Bone marrow (tissue), 2 donors: Measurements from ENCODE around the gene CDK6.

Experiments
- DNase-seq, 2 donors: peaks; one replicate each; lab custom pipeline; 2025; lab: John Stamatoyannopoulos, UW

CDK6 gene

DNA sequence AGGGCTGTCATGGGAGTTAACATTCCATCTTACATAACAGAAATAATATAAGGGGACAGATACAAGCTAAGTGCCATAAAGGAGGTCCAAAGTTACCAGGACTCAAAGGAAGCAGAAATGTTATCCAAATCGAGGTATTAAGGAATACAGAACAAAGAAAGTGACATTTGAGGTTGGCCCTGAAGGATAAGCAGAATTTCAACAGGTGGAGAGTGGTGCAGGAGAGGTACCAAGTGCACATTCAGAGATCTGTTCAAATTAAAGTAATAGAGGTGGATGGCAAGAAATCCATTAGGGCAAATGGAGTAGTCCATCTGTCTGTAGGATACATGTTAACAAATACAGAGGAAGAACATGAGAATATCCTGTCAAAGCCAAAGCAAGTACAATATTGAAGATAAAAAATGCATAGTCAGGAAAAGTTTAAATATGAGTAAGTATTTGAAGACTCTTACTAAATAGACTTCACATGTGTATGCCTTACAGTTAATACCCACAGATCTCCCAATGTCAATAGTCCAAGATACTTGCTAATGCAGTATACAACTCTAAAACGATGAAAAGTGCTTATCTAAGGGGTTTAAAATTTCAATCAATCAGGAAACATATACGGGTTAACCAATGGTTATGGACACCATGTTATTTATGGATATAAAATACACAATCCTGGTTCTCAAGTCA is 10.0 kb downstream of the CDK6 start:
- no peak for DNase-seq

DNA sequence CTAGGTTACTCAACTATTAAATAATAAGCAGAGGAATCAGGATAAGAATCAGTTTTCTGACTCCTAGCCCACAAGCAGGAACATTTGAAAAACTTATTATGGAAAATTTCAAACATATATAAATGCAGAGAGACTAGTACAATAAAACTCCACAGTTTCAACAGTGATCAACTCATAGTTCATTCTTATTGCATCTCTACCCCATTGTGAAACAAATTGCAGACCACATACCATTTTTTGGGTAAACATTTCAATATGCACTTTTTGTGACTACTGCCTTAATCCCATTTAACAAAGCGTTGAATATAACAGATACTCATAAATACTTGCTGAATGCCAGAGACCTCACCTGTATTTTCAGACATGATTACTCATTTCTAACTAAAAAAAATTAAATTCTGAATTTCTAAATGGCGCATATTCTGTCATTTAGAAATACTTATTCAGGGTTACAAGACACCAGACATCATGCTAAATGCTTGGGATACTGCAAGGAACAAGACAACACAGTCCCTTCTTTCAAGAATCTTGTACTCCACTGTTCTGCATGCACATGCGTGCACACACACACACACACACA is 11.4 kb downstream of the CDK6 start:
- no peak for DNase-seq

DNA sequence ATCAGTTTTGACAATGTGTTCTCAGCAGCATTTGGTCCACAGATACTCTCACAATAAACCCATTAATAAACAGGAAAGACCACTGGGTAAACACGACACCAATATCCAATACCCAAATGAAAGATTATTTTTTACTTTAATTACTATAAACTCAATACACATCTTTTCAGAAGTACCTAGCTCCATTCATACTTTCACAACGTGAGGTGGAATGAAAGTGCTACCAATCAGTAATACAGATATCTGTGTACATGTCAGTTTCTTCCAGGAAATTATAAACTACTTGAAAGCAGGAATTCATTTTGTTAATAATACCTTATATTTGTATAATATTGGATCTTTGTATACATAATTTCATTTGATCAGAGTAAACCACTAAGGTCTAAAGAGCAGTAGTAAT is 11.9 kb downstream of the CDK6 start:
- DNase-seq: no peak

DNA sequence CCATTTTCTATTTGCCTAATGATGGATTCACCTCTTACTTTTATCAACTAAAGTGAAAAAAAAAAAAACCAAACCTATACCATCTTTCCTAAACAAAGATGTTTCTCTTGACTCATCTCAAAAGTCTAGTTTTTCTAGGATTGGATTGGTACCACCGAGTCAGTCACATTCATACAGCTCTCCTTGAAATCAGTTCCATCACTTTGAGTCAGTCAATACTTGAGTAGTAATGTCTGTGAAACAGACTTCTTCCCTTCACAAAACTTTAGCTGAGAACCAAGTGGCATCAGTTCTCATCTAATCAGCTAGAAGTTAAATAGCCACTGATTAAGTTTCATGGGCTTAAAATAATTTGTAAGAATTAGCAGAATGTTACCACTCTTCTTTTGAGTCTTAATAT is 13.3 kb downstream of the CDK6 start:
- DNase-seq: no peak

DNA sequence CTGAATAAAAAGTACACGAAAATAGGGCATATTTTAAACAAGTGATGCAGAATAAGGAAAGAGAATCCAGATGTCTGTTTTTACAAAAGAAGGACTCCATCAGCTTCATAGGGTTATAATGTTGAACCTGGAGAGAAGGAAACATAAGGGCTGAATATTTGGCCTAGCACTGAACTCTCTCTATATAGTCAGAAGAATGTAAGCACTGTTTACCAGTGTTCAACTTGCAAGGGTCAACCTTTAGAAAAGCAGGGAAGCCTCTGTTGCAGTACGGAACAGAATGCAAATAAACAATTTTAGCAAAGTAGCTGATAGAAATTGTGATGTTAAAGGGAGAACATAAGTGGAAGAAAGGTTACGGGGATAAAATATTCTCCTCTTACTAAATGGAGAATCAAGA is 16.2 kb downstream of the CDK6 start:
- no peak for DNase-seq

DNA sequence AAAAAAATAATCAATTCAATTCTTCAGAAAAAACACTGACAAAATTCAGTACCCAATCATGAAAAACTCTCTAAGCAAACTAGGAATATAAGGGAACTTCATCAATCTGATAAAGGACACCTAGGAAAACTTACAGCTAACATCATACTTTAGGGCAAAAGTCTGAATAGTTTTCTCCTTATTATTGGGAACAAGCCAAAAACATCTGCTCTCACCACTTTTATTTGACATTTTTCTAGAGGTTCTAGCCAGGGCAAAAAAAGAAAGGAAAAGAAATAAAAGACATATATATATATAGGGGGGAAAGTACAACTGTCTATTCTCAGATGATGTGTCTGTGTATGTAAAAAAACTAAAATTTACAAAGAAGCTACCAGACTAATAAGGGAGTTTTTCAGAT is 19.0 kb downstream of the CDK6 start:
- no peak for DNase-seq

DNA sequence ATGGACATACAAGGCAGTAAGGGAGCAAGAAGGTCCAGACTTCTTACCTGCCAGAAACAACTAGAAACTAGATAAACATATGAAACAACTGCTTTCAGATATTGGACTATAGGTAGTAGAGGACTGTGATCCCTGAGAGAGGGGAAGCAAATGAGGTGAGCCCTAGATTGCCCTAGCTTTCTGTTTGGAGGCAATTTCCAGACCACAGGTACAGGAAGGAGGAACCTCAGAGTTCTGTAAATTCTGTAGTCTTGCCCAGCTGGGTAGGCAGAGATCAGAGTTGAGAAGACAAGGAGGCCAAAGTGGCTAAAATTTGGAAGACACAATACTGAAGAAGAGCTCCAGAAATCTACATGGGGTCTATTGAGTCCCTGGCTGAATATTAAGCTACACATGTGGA is 21.0 kb downstream of the CDK6 start:
- no peak for DNase-seq

DNA sequence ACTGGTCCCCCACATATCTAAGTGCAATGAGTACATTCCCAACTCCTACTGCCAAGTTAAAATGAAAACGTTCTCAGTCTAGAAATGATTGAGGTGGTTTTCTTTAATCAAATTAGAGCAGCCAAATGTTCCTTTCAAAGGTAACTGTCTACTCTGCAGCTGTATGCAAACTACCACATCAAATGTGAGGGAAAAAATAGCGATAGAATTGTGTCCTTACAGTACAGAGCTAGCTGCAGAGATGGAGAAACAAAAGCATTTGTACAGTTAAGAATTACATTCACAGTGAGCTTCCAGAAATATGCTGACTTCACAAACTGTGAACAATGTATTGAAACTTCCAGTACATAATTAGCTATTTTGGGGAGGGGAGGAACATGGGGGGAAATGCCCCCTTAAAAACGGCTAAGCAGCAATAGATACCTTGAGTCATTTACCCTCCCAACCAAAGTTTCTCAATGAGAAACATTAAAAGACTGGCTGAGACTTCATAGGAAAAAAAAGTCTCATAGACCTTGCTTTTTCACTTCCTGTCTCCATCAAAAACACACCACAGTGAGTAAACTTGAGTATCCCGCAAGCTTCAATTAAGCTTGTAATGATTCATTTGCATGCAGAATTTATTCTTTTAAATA is 22.9 kb downstream of the CDK6 start:
- peak in 1 of 2 donors; percentile 63 for DNase-seq

DNA sequence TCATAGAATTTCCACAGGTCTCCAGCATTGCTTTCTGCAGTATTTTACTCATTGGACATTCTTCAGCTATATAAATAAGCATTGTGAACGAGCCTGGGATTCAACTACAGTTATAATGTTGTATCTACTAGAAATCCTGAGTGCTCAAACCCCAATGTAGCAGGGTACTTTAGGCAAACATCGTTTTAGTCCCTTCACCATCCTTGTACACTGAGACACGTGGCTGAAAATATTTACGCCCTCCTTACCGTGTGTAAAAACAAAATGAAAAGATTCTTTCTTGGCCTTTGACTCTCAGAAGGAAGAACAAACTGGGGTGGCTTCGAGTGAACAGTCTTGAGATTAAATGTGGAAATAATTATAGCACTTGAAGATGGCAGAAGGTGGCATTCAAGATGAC is 25.2 kb downstream of the CDK6 start:
- no peak for DNase-seq

DNA sequence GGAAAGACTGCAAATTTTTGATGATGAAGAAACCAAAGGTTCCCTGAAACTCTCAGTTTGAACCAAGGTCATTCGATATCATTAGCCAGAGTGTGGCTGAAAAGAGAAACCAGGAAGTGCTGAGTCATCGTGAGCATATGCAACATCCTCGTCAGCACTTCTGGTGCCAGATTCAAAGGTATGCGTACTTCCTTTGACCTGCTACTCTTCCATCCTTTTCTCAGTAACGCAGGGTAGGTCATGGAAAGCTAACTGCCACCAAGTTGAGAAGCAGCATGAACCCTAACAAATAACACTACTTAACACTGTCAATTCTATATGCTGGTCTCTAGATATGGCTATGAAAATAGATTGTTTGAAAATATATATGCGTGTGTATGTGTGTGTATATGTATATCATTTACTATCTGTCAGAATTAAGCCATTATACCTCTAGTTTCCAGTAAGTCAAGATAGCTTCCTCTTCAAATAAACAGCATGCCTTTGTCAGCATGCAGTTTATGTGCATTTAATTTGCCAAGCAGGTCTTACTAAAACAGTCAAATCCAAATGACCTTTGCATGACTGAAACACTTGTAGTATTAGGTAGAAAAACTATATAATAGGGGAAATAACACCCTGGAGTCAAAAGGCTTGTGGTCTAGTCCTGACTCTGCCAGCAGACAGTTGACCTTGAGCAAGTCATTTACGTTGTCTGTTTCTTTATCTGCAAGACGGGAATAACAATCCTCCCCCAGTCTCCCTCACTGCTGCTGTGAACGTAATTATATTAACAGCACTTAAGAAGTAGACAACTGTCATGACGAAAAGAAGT is 26.4 kb downstream of the CDK6 start:
- DNase-seq: peak in 1 of 2 donors; percentile 85

DNA sequence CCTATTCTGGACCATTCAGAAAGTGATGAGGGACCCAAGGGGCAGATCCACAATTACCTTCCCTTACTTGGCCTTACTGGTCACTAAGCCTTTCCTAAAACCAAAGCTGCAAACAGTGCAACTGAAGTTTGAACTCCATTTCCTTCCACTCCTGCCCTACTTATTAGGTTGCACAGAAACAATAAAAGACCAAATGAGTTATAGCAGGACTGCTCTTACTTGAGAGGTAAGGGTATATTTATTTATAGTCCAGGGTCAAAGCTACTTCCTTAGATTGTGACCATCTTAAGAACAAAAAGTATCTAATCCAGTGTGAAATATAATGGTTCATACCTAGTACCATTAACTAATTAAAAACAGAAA is 27.0 kb downstream of the CDK6 start:
- no peak for DNase-seq

DNA sequence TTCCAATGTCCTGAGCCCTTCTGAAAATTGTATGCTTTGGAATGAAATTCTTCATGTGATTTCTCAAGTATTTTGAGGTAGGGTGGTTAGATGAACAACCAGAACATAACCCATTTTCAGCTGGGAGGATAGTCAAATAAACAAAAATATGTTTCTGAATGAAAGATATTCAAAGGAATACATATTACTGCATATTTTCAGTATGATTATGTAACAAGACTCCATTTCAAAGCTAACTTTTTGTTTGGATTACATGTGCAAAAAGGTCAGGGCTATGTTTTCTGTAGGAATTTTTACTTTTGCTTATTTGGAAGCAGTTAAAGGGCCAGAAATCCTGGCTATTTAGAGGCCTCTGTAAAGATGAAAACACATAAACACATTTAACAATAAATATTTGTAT is 27.7 kb downstream of the CDK6 start:
- DNase-seq: no peak

DNA sequence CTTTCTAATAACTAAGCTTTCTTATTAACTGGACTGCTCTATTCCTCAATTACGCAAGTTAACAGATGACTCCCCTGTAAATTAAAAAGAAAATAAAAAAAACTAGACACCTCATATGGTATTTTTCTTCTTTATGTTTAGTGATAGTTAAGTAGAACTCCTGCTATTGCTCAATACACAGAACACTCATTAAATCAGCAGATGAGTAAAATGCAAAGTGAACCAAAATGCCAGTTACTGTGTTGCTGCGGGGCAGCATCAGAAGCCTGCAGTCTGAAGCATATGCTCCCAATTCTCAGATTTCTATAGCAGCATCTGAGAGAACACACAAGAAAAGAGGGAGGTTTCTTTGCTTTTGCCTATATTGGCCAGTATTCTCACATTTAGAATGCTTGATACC is 28.4 kb downstream of the CDK6 start:
- DNase-seq: no peak

DNA sequence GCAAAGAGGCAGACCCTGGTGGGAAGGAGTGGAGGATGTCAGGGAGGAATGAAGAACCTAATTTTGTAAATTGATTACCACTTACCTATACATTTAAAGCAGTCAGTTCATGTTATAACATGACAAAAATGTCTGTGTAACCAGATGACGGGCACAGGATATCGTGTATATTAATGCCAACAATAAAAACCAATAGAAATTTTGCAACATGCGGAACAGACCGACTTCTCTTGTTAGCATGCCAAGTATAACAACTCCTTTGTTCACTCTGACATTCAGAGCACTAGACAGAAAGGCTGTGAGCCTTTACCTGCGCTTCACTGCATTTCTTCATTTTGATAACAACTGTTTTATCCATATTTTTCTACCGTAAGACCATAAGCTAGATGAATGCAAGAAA is 29.9 kb downstream of the CDK6 start:
- DNase-seq: no peak

DNA sequence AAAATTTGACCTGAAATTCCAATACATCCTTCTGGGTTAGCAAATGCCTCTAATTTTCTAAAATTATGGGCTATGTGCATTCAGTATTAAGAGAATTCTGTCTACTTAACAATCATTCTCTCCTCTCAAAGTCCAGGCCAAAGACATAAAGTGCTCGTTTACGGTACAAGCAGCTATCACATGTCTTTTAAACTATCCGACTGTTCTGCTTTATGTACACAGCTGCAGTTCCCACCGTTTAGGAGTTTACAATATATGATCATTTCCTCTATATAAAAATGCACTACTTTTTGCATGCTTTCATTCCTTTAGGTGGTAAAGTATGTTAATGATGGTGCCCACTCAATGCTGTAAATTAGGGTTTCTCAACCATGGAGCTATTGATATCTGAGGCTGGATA is 34.0 kb downstream of the CDK6 start:
- DNase-seq: no peak

DNA sequence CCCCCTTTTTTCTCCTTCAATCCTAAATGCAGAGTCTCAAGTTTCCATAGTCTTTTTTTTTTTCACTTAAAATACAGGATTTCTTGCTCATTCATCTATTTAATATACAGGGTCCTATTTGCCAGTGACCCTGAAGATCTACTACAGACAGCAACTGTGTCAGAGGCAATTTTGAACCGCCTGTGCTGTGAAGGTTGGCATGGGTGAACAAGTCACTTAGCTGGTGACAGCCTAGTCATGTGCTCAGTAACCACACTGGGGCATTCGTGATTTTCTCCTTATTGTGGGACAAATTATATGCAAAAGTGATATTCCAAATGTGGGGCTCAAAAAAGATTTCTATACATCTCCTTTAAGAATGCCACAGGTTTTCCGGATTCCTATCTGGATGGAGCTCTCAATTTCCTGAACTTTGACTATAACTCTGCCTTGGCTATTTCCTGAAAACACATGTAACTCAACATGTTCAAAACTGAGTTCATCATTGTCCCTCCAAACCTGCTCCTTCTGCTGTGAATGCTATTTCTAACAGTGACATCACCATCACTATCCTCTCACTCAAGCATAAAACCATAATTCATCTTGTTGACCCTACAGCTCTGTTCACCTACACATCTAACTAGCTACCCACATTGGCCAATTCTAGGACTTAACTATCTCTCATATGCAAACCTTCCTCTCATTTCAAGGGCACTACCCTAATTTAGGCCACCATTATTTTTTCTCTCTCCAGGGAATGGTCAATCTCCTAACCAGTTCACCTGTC is 36.7 kb downstream of the CDK6 start:
- DNase-seq: no peak

DNA sequence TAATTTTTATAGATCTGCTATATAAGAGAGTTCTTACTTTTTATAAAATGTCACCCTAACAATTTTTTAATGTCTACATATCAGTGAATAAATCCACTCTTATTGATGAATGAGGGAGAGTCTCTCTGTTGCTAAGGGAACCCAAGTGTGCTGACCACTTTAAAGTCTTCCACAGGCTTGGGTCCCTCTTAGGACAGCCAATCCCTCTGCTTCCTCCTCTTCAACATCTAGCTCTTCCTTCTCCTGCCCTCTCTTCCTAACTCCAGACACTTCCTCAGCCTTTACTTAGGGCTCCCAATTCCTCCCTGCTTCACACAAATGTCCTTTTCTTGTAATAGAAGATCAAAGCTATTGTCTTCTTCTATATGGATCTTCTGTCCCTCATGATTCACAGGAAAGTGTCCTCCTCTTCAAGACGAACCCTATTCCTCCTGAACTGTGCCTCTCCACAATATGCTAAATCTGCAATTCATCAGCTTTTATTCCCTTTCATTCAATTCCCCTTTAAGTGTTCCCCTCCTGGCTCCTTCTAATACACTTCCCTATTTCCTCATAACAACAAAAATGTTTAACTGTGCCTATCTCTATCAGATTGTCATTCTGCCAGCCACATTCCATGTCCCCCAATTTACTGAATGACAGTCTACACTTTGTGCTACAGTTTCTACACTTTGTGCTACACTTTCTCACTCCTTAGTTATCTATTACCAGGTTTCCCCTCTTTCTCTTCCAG is 37.7 kb downstream of the CDK6 start:
- peak in 1 of 2 donors; percentile 32 for DNase-seq

DNA sequence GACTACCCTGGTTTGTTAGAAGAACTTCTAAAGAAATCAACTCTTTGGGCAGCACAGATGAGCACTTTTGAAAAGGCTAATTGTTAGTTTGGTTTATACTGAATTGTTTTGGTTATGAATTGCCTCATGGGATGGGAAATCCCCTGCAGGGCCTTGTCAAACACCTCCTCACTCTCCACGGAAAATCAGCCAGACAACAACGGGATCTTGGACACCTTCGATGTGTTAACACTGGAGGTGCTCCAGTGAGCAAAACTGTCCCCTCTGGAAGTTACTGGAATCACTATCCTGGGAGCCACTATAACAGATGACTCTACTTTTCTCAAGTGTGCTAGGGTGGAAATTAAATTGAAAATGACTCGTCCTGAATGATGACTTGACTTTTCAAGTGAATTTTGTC is 38.7 kb downstream of the CDK6 start:
- DNase-seq: peak in 1 of 2 donors; percentile 10

DNA sequence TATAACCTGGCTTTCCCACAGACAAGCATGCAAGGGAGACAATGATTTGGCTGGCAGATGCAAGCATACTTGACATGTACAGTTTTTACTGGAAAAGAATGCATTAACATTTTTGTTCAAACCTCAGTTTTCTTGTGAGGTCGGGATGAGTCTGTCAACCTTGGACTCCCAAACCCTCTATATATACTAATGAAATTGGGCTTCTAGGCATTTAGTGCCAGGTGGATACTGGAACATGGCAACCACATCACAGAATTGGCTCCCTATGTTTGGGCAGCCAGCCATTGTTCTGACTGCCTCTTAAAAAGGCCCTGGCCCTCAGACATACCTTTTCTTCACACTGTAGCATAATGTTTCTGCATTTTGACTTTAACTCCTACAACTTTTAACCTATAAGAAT is 39.1 kb downstream of the CDK6 start:
- DNase-seq: no peak

DNA sequence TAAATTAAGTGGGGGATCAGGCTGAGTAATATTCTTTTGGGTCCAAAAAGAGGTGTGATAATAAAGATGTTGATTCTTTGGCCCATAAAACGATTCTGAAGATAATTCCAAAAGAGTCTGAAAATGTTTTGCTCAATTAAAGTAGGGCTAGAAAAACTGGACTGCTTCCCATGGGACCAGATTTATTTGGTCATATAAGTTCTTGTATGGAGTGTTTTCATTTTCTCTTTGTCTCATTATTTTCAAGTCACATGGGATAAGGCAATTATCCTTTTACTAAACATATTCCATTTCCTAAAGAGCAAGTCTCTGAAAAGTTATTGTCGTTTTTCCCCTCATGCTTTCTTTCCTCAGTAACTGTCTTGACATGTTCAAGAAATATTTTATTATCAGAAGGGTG is 41.5 kb downstream of the CDK6 start:
- DNase-seq: no peak

DNA sequence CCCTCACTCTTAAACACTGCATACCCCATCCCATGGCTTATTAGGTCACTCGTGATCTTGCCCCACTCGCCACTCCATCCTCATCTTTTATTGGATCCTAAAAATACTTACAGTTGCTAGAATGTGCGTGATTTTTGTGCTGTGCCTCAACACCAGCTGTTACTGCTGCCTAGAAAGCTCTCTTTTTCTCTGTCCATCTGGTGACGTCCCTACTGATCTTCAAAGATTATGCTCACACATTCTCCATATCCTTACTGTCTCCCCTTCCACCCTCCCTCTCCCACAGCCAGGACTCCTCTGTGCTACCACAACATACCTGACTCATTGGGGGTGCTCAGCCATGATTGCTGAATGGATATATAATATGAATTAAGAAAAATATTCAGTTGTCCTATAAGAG is 42.0 kb downstream of the CDK6 start:
- DNase-seq: no peak
